Inflammatory macrophage treated with lipopolysaccharide for 4 hours (primary cell): ENCODE measurements around the gene EVA1C.
"Not testable (repeated sequence)": the region's sequence is repeated elsewhere in the genome, so short reads cannot be mapped to it uniquely, and the experiment has no call there.

Experiments used
- DNase-seq: peaks from one replicate; pipeline ENCODE4 v3.0.0-alpha.2; 2020

EVA1C gene

DNA sequence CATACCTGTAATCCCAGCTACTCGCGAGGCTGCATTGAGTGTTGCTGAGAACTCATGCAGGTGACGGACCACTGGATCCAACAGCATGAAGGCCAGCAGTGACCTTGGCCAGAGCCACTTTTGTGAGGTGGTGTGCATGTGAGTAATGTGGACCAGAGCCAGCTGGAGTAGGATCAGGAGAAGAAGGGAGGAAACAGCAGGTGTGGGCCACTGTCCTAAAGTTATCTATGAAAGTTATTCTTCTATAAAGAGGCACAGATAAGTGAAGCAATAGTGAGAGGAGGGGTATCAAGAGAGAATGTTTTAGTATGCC lies 125.0 kb downstream of the EVA1C start:
- DNase-seq: no peak

DNA sequence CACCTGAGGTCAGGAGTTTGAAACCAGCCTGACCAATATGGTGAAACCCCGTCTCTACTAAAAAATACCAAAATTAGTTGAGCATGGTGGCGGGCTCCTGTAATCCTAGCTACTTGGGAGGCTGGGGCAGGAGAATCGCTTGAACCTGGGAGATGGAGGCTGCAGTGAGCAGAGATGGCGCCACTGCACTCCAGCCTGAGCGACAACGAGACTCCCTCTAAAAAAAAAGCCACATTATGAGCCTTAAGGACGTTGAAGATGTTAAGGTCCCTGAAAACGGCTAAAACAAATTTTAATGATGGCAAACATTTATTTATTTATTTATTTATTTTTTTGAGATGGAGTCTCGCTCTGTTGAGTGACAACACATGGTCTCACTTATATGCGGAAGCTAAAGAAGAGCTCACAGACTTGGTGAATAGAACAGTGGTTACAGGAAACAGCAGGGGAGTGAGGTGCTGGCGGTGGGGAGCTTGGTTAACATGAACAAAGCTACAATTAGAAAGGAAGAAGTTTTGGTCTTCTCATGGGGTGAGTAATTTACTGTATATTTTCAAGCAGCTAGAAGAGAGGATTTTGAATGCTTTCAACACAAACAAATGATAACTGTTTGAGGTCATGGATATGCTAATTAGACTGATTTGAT lies 125.8 kb downstream of the EVA1C start:
- no peak for DNase-seq

DNA sequence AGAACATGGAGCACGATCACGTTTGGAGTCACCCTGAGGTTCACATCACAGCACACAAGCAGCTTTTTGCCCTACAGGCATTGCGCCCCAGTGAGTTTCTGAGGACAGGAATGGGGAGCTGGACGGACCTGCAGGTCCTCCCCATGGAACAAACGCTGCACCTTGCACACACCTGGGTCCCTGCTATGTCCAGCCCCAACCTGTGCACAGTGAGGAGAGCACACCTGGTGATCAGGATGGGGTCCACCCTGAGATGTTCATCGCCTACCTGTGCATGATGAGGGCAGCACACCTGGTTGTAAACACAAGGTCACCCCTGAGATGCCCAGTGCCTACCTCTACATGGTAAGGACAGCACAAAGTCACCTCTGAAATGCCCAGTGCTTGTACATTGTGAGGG lies 126.9 kb downstream of the EVA1C start:
- no peak for DNase-seq

DNA sequence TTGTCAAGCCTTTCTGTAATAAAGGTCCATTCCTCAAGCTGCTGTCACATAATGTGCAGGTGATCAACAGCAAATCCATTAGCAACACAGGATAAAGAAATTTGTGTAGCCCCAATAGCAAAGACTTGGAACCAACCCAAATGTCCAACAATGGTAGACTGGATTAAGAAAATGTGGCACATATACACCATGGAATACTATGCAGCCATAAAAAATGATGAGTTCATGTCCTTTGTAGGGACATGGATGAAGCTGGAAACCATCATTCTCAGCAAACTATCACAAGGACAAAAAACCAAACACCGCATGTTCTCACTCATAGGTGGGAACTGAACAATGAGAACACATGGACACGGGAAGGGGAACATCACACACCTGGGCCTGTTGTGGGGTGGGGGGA lies 130.6 kb downstream of the EVA1C start:
- not testable (repeated sequence) for DNase-seq

DNA sequence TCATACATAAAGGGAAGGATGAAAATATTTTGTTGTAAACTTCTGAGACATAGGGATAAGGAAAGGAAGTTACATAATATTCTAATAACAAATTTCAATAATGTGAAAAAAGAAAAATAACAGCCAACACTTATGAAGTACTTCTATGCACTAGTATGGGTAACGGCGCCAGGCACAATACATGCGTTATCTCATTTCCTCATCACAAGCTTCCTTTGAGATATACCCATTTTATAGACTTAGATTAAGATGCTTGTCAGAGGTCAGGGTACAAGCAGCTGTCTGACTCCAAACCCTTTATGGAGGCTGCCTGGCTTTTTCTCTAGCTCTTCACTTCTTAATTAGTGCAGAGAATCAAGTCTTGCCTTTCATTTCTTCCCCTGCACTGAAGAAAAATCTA lies 131.5 kb downstream of the EVA1C start:
- no peak for DNase-seq

- DNase-seq: no peak
Measured at GRCh38 chr21:32544697-32545096, 132.2 kb downstream of the EVA1C start.

DNA sequence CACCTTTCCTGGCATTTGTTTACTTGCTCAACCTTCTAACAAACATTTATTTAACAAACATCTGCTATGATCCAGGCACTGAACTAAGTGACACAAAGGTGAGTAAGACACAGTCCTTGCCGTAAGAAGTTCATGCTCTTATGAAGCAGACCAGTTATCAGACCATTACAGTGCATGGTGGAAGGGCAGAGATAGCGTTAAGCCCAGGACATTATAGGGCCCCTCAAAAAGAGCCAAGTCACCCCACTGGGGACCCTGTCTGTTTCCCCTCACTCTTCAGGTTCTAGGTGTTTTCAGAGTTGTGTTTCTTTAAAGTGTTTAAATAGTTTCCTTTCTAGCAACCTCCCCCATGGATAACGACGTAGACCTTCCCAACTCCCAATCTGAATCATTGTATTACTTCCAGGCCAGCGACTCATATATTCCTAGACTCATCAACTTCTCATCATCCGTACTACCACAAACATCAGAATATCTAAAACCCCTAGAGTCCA lies 133.5 kb downstream of the EVA1C start:
- DNase-seq: no peak

GRCh38 chr21:32547018-32547417 lies 134.5 kb downstream of the EVA1C start:
- DNase-seq: no peak

DNA sequence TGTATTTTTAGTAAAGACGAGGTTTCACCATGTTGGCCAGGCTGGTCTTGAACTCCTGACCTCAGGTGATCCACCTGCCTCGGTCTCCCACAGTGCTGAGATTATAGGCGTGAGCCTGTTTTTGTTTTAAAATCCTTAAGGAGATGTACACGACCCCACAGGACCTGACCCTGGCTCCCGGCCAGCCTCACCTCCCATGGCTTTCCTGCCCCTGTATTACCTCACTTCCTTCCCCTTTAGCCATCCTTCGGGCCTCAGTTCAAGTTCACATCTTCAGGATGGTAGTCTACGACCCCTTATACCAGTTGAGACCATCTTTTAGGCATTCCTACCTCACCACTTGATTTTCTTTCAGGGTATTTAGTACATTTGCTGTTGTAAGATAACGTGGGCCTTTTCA lies 136.5 kb downstream of the EVA1C start:
- no peak for DNase-seq

DNA sequence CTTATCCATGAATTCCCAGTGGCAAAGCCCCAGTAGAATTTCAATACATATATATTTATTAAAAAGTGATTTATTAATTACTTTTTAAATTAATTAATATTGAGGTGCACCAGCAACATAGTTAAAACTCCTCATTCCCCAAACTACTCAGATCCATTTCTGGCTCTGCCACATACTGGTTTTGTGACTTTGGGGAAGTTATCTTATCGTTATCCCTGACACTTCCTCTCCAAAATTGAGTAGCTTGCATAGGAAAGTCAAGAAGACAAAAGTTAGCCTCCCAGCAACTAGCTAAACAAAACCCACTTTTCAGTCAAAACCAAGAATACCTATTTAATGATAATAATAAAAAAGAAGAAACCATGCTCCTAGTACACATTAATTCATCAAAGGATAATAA lies 136.9 kb downstream of the EVA1C start:
- no peak for DNase-seq

GRCh38 chr21:32549886-32550285 lies 137.4 kb downstream of the EVA1C start:
- DNase-seq: no peak

GRCh38 chr21:32554832-32555638 lies 142.5 kb downstream of the EVA1C start:
- DNase-seq: no peak

- DNase-seq: no peak
Measured at GRCh38 chr21:32558106-32558505, 145.6 kb downstream of the EVA1C start.

DNA sequence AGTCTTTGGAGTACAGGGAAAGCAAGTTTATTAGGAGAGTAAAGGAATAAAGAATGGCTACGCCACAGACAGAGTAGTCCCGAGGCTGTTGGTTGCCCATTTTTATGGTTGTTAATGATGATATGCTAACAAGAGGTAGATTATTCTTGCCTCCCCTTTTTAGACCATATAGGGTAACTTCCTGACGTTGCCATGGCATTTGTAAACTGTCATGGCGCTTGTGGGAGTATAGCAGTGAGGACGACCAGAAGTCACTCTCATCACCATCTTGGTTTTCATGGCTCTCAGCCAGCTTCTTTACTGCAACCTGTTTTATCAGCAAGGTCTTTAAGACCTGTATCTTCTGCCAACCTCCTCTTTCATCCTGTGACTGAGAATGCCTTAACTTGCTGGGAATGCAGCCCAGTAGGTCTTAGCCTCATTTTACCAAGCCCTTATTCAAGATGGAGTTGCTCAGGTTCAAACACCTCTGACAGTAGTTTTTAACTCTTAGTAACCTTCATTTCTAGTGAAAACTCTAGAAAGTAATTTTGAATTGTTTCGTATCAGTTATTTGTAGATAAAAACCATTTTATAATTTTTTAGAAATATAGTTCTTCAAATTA lies 146.6 kb downstream of the EVA1C start:
- DNase-seq: no peak

- DNase-seq: no peak
Measured at GRCh38 chr21:32560896-32561295, 148.4 kb downstream of the EVA1C start.

DNA sequence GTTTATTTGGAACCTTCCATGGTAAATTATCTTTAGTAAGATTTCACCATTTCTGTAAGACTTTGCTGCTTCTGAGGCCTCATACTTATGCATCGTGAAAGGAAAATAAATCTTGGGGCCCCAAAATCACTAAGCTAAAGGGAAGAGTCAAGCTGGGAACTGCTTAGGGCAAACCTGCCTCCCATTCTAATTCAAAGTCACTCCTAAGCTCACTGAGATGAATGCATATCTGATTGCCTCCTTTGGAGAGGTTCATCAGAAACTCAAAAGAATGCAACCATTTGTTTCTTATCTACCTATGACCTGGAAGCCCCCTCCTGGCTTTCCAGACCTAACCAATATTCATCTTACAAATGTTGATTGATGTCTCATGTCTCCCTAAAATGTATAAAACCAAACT lies 149.0 kb downstream of the EVA1C start:
- DNase-seq: not testable (repeated sequence)

GRCh38 chr21:32562426-32562825 lies 149.9 kb downstream of the EVA1C start:
- DNase-seq: no peak

DNA sequence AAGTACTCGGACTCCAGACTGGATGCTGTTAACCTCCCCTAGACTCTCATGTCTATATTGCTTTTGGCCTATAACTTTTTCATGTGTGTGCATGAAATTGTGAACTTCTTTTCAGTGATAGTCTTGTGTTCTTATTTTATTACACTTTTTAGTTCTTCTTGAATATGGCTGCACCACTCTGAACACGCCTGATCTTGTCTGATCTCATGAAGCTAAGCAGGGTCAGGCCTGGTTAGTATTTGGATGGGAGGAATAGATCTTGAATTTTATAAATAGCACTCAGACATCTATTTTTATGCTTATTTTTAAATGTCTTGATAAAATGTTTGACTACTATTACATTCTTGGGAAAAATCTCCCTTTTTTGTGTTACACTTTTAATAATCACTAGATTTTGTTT lies 150.4 kb downstream of the EVA1C start:
- DNase-seq: no peak
